Measurements from ENCODE around the gene IRF2BPL.
"Not testable (repeated sequence)": the region's sequence is repeated elsewhere in the genome, so short reads cannot be mapped to it uniquely, and the experiment has no call there.

IRF2BPL gene

GRCh38 chr14:77033622-77034589 lies 5.4 kb upstream of the IRF2BPL start:
- peak; percentile 70 for DNase-seq

- peak; percentile 80 for DNase-seq
Measured at GRCh38 chr14:77032844-77033621, 4.5 kb upstream of the IRF2BPL start.

- DNase-seq, result no peak
Measured at GRCh38 chr14:77032491-77032843, 4.0 kb upstream of the IRF2BPL start.

GRCh38 chr14:77031759-77032490 lies 3.4 kb upstream of the IRF2BPL start:
- no peak for DNase-seq

GRCh38 chr14:77027538-77028383 lies 747 bp downstream of the IRF2BPL start:
- DNase-seq, result peak; percentile 54

- no peak for DNase-seq
Measured at GRCh38 chr14:77026930-77027537, 1.5 kb downstream of the IRF2BPL start.

- peak; percentile 15 for DNase-seq
Measured at GRCh38 chr14:77026166-77026929, 2.2 kb downstream of the IRF2BPL start.

- no peak for DNase-seq
Measured at GRCh38 chr14:77025744-77026165, 2.8 kb downstream of the IRF2BPL start.

- DNase-seq, result peak; percentile 74
Measured at GRCh38 chr14:77024171-77024691, 4.3 kb downstream of the IRF2BPL start.

GRCh38 chr14:77023001-77023996 lies 5.2 kb downstream of the IRF2BPL start:
- peak; percentile 67 for DNase-seq

- DNase-seq, result peak; percentile 23
Measured at GRCh38 chr14:77022236-77022852, 6.2 kb downstream of the IRF2BPL start.

- not testable (repeated sequence) for DNase-seq
Measured at GRCh38 chr14:77021424-77021823, 7.1 kb downstream of the IRF2BPL start.

- no peak for DNase-seq
Measured at GRCh38 chr14:77018785-77019184, 9.7 kb downstream of the IRF2BPL start.

- DNase-seq, result no peak
Measured at GRCh38 chr14:77017666-77018065, 10.8 kb downstream of the IRF2BPL start.

GRCh38 chr14:77014734-77015133 lies 13.8 kb downstream of the IRF2BPL start:
- DNase-seq, result no peak

GRCh38 chr14:77014004-77014604 lies 14.4 kb downstream of the IRF2BPL start:
- DNase-seq, result no peak

- DNase-seq, result no peak
Measured at GRCh38 chr14:77012193-77012765, 16.2 kb downstream of the IRF2BPL start.

- DNase-seq, result no peak
Measured at GRCh38 chr14:77011245-77011644, 17.3 kb downstream of the IRF2BPL start.
